Measurements from ENCODE around the gene FAM229A. TPM values are rescaled to one million over a fixed set of nuclear protein-coding genes. Genes with fewer than 3 reads are reported as not detected.

FAM229A gene
- total and polyA plus RNA-seq, 9 of the 15 experiments (the other 6 are each of a cell fraction or from before 2014, with no cell fraction given), result 0.04 to 21.6 (median 7.4) TPM

GRCh38 chr1:32351399-32352238 is 10.7 kb downstream of the FAM229A start (continued):
- TF ChIP-seq, protein P1, sequence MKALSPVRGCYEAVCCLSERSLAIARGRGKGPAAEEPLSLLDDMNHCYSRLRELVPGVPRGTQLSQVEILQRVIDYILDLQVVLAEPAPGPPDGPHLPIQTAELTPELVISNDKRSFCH (CRISPR knock-in tag; IDR thresholded peaks at IDR 0.05), result no peak
- TF ChIP-seq, protein P1 (tag; IDR thresholded peaks at IDR 0.05), result peak; percentile 87
- TF ChIP-seq ZKSCAN8 (CRISPR knock-in tag; IDR thresholded peaks at IDR 0.05) (no peak), ZNF511 (CRISPR knock-in tag; IDR thresholded peaks at IDR 0.05) (peak; percentile 87), ZBTB7A (IDR thresholded peaks at IDR 0.05; ENCODE audit: borderline replicate concordance, control insufficient read depth, low read depth, low read length) (peak; percentile 52; the same call in 1 of the 2 replicates), CBFB (CRISPR knock-in tag; IDR thresholded peaks at IDR 0.05) (no peak), HNRNPLL (IDR thresholded peaks at IDR 0.05; ENCODE audit: low read depth, low read length, poor library complexity, severe bottlenecking) (no peak), SMAD1 (IDR thresholded peaks at IDR 0.05; ENCODE audit: low read depth, low read length, partially characterized antibody) (no peak), ZBTB43 (CRISPR knock-in tag; IDR thresholded peaks at IDR 0.05) (no peak), ZFP36 (IDR thresholded peaks at IDR 0.05; ENCODE audit: low read depth, low read length, partially characterized antibody) (no peak), PRMT5 (CRISPR knock-in tag; IDR thresholded peaks at IDR 0.05) (no peak), PATZ1 (CRISPR knock-in tag; IDR thresholded peaks at IDR 0.05; ENCODE audit: borderline replicate concordance) (no peak), OTX1 (CRISPR knock-in tag; IDR thresholded peaks at IDR 0.05) (no peak), SPI1 (IDR thresholded peaks at IDR 0.05; ENCODE audit: borderline replicate concordance, low read depth, low read length) (0 out of 2 replicates have a peak, but pooled peaks have one; percentile 20), ZNF384 (IDR thresholded peaks at IDR 0.05; ENCODE audit: low read depth, low read length) (no peak), LCOR (CRISPR knock-in tag; IDR thresholded peaks at IDR 0.05) (no peak), ZC3H4 (CRISPR knock-in tag; IDR thresholded peaks at IDR 0.05; ENCODE audit: borderline replicate concordance) (peak; percentile 76; the same call in 1 of the 2 replicates), PRPF4 (IDR thresholded peaks at IDR 0.05; ENCODE audit: insufficient read depth, low read depth, low read length, poor library complexity, severe bottlenecking) (no peak), TEAD4 (IDR thresholded peaks at IDR 0.05; ENCODE audit: low read length) (no peak), TEAD4 (CRISPR knock-in tag; IDR thresholded peaks at IDR 0.05; ENCODE audit: borderline replicate concordance) (no peak), ZNF12 (CRISPR knock-in tag; IDR thresholded peaks at IDR 0.05) (no peak)
- TF ChIP-seq, protein P2, sequence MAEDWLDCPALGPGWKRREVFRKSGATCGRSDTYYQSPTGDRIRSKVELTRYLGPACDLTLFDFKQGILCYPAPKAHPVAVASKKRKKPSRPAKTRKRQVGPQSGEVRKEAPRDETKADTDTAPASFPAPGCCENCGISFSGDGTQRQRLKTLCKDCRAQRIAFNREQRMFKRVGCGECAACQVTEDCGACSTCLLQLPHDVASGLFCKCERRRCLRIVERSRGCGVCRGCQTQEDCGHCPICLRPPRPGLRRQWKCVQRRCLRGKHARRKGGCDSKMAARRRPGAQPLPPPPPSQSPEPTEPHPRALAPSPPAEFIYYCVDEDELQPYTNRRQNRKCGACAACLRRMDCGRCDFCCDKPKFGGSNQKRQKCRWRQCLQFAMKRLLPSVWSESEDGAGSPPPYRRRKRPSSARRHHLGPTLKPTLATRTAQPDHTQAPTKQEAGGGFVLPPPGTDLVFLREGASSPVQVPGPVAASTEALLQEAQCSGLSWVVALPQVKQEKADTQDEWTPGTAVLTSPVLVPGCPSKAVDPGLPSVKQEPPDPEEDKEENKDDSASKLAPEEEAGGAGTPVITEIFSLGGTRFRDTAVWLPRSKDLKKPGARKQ (CRISPR knock-in tag; IDR thresholded peaks at IDR 0.05), result no peak

All from K562 (cell line).